ENCODE data around the gene UBE2D2.

DNA sequence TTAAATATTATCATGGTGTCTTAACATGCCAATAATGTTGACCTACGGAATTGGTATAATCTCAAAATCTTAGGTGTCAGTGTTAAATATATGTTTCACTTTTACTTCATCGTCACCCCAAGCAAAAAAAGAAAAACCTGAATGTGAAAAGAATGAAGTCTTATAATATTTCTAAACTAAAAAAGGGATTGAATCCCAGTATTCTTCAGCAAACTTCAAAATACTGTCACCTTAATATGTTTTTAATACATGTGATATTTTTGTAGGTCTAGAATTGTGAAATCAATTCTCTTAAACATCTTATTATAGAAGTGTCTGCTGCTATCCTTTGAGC is 14.1 kb downstream of the UBE2D2 start:
- TF ChIP-seq, protein P1, sequence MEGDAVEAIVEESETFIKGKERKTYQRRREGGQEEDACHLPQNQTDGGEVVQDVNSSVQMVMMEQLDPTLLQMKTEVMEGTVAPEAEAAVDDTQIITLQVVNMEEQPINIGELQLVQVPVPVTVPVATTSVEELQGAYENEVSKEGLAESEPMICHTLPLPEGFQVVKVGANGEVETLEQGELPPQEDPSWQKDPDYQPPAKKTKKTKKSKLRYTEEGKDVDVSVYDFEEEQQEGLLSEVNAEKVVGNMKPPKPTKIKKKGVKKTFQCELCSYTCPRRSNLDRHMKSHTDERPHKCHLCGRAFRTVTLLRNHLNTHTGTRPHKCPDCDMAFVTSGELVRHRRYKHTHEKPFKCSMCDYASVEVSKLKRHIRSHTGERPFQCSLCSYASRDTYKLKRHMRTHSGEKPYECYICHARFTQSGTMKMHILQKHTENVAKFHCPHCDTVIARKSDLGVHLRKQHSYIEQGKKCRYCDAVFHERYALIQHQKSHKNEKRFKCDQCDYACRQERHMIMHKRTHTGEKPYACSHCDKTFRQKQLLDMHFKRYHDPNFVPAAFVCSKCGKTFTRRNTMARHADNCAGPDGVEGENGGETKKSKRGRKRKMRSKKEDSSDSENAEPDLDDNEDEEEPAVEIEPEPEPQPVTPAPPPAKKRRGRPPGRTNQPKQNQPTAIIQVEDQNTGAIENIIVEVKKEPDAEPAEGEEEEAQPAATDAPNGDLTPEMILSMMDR (IDR thresholded peaks at IDR 0.05), result no peak
- TF ChIP-seq EP300 (IDR thresholded peaks at IDR 0.05), result no peak

All from ovary (tissue), 3 donors.